Gastrocnemius medialis (tissue), 4 donors: ENCODE results near the gene IGF2BP2. TPM values are rescaled to one million over a fixed set of nuclear protein-coding genes. Genes with fewer than 3 reads are reported as not detected.

ENCODE experiments used
- ATAC-seq, 2 donors: fragments of 150-250 bp; one replicate each; pipeline ENCODE4 v1.9.1; 2016
- DNase-seq, 2 donors: peaks; one replicate each; pipeline ENCODE4 v3.0.0-alpha.2; 2019
- H3K27ac ChIP-seq, 4 donors: fragments of 200-600 bp; sonication (generic); 1 replicate in 1 of 4; 2 replicates in 3 of 4; pipeline ENCODE4 v1.5.1; 2016 to 2018; ENCODE audit warnings: mild to moderate bottlenecking in 2 of 4, moderate library complexity in 1 of 4
- H3K27me3 ChIP-seq, 3 donors: fragments of 200-600 bp; sonication (generic) in 2 of 3; 1 replicate in 1 of 3; 2 replicates in 2 of 3; pipeline versions ENCODE4 v1.5.1 to v1.6.0; 2016 to 2019; ENCODE audit warnings: mild to moderate bottlenecking in 1 of 3, moderate library complexity in 1 of 3
- H3K36me3 ChIP-seq, 2 donors: fragments of 200-600 bp; sonication (generic) in 1 of 2; one replicate each; pipeline ENCODE4 v1.5.1; 2017 to 2018
- H3K4me1 ChIP-seq, 2 donors: fragments of 200-600 bp; sonication (generic) in 1 of 2; one replicate each; pipeline ENCODE4 v1.5.1; 2016 to 2017; ENCODE audit warnings: mild to moderate bottlenecking in 2 of 2
- H3K4me3 ChIP-seq, 4 donors: fragments of 200-600 bp; sonication (generic) in 3 of 4; 1 replicate in 1 of 4; 2 replicates in 3 of 4; pipeline ENCODE4 v1.5.1; 2016 to 2019; ENCODE audit warnings: mild to moderate bottlenecking in 2 of 4
- H3K9me3 ChIP-seq, 3 donors: fragments of 200-600 bp; sonication (generic) in 2 of 3; 1 replicate in 1 of 3; 2 replicates in 2 of 3; pipeline ENCODE4 v1.5.1; 2016 to 2019
- POLR2A ChIP-seq, 2 donors: fragments of 450-650 bp; IDR thresholded peaks; one replicate each; pipeline ENCODE4 v1.6.1; 2017; ENCODE audit warnings: antibody characterized with exemption in 2 of 2, mild to moderate bottlenecking in 2 of 2, moderate library complexity in 2 of 2
- in situ Hi-C, 4 donors: fragments of 200-750 bp; cut with MboI; loops; one replicate each; pipeline versions ENCODE4 v1.15.0 to v1.8.0; 2017; ENCODE audit warnings: low sequenced_read_pairs in 4 of 4
- intact Hi-C: fragments of 100-400 bp; cut with DNase I; formaldehyde crosslinking; loops from one replicate; pipeline ENCODE4 v1.15.1; 2023; ENCODE audit warnings: low total_unique reads
- total RNA-seq, 4 donors: library from RNA; depleted of rRNA; stranded (reverse); fragments of >200 nt; gene quantifications; one replicate each; pipeline versions ENCODE4 v1.1.0 to v1.2.3, GENCODE V29; 2016
- TF ChIP-seq, protein P1 (sequence below), 5 experiments: fragments of 450-650 bp in 3 of 5; fragments of 200-600 bp in 2 of 5; sonication (generic) in 2 of 5; IDR thresholded peaks in 4 of 5; conservative IDR thresholded peaks in 1 of 5; 1 replicate in 4 of 5; 2 replicates in 1 of 5; pipeline ENCODE4 v1.5.1; 2016 to 2019; ENCODE audit warnings: antibody characterized with exemption in 5 of 5, mild to moderate bottlenecking in 3 of 5, moderate library complexity in 3 of 5

The IGF2BP2 gene
- total RNA-seq, 4 donors from 2014 or later: 0.97 to 6.3 (median 1.7) TPM

- in situ Hi-C loops (no loop called here), intact Hi-C loops (no loop called here)
- ATAC-seq (no peak), DNase-seq (no peak)
- H3K36me3 ChIP-seq: no peaks in the 10 kb centered on the region
- H3K4me3 ChIP-seq: no peak overlapping the region
- no peaks in the 10 kb centered on the region for H3K4me1 ChIP-seq
- TF ChIP-seq POLR2A (IDR thresholded peaks at IDR 0.05): no peak
- TF ChIP-seq, protein P1, sequence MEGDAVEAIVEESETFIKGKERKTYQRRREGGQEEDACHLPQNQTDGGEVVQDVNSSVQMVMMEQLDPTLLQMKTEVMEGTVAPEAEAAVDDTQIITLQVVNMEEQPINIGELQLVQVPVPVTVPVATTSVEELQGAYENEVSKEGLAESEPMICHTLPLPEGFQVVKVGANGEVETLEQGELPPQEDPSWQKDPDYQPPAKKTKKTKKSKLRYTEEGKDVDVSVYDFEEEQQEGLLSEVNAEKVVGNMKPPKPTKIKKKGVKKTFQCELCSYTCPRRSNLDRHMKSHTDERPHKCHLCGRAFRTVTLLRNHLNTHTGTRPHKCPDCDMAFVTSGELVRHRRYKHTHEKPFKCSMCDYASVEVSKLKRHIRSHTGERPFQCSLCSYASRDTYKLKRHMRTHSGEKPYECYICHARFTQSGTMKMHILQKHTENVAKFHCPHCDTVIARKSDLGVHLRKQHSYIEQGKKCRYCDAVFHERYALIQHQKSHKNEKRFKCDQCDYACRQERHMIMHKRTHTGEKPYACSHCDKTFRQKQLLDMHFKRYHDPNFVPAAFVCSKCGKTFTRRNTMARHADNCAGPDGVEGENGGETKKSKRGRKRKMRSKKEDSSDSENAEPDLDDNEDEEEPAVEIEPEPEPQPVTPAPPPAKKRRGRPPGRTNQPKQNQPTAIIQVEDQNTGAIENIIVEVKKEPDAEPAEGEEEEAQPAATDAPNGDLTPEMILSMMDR (IDR thresholded peaks at IDR 0.05 in 4 of 5, conservative IDR thresholded peaks at IDR 0.05 in 1 of 5): no peak
- H3K27ac ChIP-seq: no peak overlapping the region
- H3K9me3 ChIP-seq: no peaks in the 10 kb centered on the region
- H3K27me3 ChIP-seq: no peaks in the 10 kb centered on the region
Measured at GRCh38 chr3:185729337-185730055, 95.3 kb downstream of the IGF2BP2 start.

- Histone ChIP-seq H3K9me3 (no peaks in the 10 kb centered on the region), H3K27ac (no peak overlapping the region), H3K36me3 (no peaks in the 10 kb centered on the region), H3K27me3 (no peaks in the 10 kb centered on the region), H3K4me1 (no peaks in the 10 kb centered on the region), H3K4me3 (no peak overlapping the region)
- intact Hi-C loops: no loop called here
- no peak for TF ChIP-seq POLR2A (IDR thresholded peaks at IDR 0.05)
- TF ChIP-seq, protein P1 (IDR thresholded peaks at IDR 0.05 in 4 of 5, conservative IDR thresholded peaks at IDR 0.05 in 1 of 5): no peak
- in situ Hi-C loops: no loop called here
- no peak for ATAC-seq
- DNase-seq: no peak
Measured at GRCh38 chr3:185728630-185729336, 96.1 kb downstream of the IGF2BP2 start.

GRCh38 chr3:185727873-185728272 is 97.0 kb downstream of the IGF2BP2 start:
- TF ChIP-seq POLR2A (IDR thresholded peaks at IDR 0.05): no peak
- TF ChIP-seq, protein P1 (IDR thresholded peaks at IDR 0.05 in 4 of 5, conservative IDR thresholded peaks at IDR 0.05 in 1 of 5): no peak
- H3K27ac ChIP-seq: no peak overlapping the region
- no peaks in the 10 kb centered on the region for H3K27me3 ChIP-seq
- DNase-seq (no peak), ATAC-seq (no peak)
- no peak overlapping the region for H3K4me3 ChIP-seq
- no peaks in the 10 kb centered on the region for H3K9me3 ChIP-seq
- intact Hi-C loops: no loop called here
- in situ Hi-C loops: no loop called here
- H3K36me3 ChIP-seq: no peaks in the 10 kb centered on the region
- H3K4me1 ChIP-seq: no peaks in the 10 kb centered on the region

- TF ChIP-seq, protein P1 (IDR thresholded peaks at IDR 0.05 in 4 of 5, conservative IDR thresholded peaks at IDR 0.05 in 1 of 5): no peak
- TF ChIP-seq POLR2A (IDR thresholded peaks at IDR 0.05): no peak
- no peak for DNase-seq
- in situ Hi-C loops: no loop called here
- no peaks in the 10 kb centered on the region for H3K9me3 ChIP-seq
- no peak overlapping the region for H3K27ac ChIP-seq
- no peak for ATAC-seq
- intact Hi-C loops: no loop called here
- no peaks in the 10 kb centered on the region for H3K27me3 ChIP-seq
- H3K4me1 ChIP-seq: no peaks in the 10 kb centered on the region
- no peaks in the 10 kb centered on the region for H3K36me3 ChIP-seq
- no peak overlapping the region for H3K4me3 ChIP-seq
Measured at GRCh38 chr3:185726254-185726967, 98.4 kb downstream of the IGF2BP2 start.
